SH-SY5Y (cell line): Measurements from ENCODE around the gene AIFM3.

Source experiments
- GATA2 ChIP-seq: IDR thresholded peaks from 2 replicates; pipeline ENCODE4 v1.6.1; 2011; ENCODE audit warnings: mild to moderate bottlenecking, low read depth, low read length
- GATA3 ChIP-seq: IDR thresholded peaks from 2 replicates; pipeline ENCODE4 v1.6.1; 2011; ENCODE audit warnings: low read depth, mild to moderate bottlenecking, low read length, moderate library complexity

DNA sequence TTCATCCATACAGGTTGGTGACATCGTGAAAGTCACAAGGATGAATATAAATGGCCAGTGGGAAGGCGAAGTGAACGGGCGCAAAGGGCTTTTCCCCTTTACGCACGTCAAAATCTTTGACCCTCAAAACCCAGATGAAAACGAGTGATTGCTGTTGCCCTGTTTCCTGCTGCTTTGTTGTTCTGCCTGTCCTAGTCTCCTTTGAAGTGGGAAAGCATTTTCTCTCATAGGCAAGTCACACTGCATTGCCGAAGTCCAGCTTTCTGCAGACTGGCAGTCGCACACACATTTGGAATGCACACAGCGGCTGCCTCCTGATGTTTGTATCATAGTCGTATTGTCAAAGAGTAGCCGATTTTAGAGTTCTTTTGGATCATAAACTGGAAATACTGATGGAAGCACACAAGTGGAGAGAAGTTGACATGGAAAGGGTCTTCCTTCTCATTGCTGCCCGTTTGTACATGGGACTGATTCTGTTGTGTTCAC lies 17.3 kb upstream of the AIFM3 start:
- TF ChIP-seq GATA3 (no peak), GATA2 (no peak)
